Fibroblast of upper back skin (primary cell): ENCODE measurements around the gene PXDN.
"Not testable (repeated sequence)": the region's sequence is repeated elsewhere in the genome, so short reads cannot be mapped to it uniquely, and the experiment has no call there.

Experiments used
- DNase-seq: peaks from one replicate; pipeline ENCODE4 v3.0.0-alpha.2; 2013

Gene PXDN

GRCh38 chr2:1680222-1681016 is 63.9 kb downstream of the PXDN start:
- no peak for DNase-seq

- not testable (repeated sequence) for DNase-seq
Measured at GRCh38 chr2:1679488-1680039, 64.8 kb downstream of the PXDN start.

- DNase-seq, result not testable (repeated sequence)
Measured at GRCh38 chr2:1679065-1679464, 65.2 kb downstream of the PXDN start.

- DNase-seq, result no peak
Measured at GRCh38 chr2:1678609-1679008, 65.7 kb downstream of the PXDN start.

GRCh38 chr2:1677821-1678165 is 66.5 kb downstream of the PXDN start:
- no peak for DNase-seq

- DNase-seq, result no peak
Measured at GRCh38 chr2:1676913-1677820, 67.1 kb downstream of the PXDN start.

- DNase-seq, result no peak
Measured at GRCh38 chr2:1676091-1676912, 68.0 kb downstream of the PXDN start.

- peak; percentile 95 for DNase-seq
Measured at GRCh38 chr2:1675633-1676032, 68.7 kb downstream of the PXDN start.

- DNase-seq, result no peak
Measured at GRCh38 chr2:1674766-1675397, 69.4 kb downstream of the PXDN start.

- DNase-seq, result no peak
Measured at GRCh38 chr2:1674276-1674675, 70.0 kb downstream of the PXDN start.

GRCh38 chr2:1673160-1673944 is 71.0 kb downstream of the PXDN start:
- no peak for DNase-seq

GRCh38 chr2:1672738-1673137 is 71.6 kb downstream of the PXDN start:
- DNase-seq, result no peak

GRCh38 chr2:1671916-1672315 is 72.4 kb downstream of the PXDN start:
- DNase-seq, result no peak

- no peak for DNase-seq
Measured at GRCh38 chr2:1670636-1671035, 73.7 kb downstream of the PXDN start.

GRCh38 chr2:1665761-1666505 is 78.4 kb downstream of the PXDN start:
- DNase-seq, result no peak

- DNase-seq, result no peak
Measured at GRCh38 chr2:1664698-1665097, 79.6 kb downstream of the PXDN start.

- no peak for DNase-seq
Measured at GRCh38 chr2:1664076-1664605, 80.2 kb downstream of the PXDN start.

GRCh38 chr2:1663621-1664020 is 80.7 kb downstream of the PXDN start:
- no peak for DNase-seq

GRCh38 chr2:1662606-1663180 is 81.6 kb downstream of the PXDN start:
- no peak for DNase-seq
